NB4 (cell line): ENCODE results near the gene ANKS1B.

ENCODE experiments used
- MYC ChIP-seq: IDR thresholded peaks from 2 replicates; pipeline ENCODE4 v1.6.1; 2011; ENCODE audit warnings: low read depth, low read length
- POLR2A ChIP-seq: IDR thresholded peaks from 2 replicates; pipeline ENCODE4 v1.6.1; 2011; ENCODE audit warnings: mild to moderate bottlenecking; ENCODE audit not compliant: insufficient read length; ENCODE audit errors: extremely low read depth
- TF ChIP-seq, protein P1 (sequence below): IDR thresholded peaks from one replicate; pipeline ENCODE4 v1.5.1; 2012; ENCODE audit warnings: low read depth, low read length
- TF ChIP-seq, protein P2 (sequence below): IDR thresholded peaks from 2 replicates; pipeline ENCODE4 v1.6.1; 2011; ENCODE audit warnings: low read depth, low read length

DNA sequence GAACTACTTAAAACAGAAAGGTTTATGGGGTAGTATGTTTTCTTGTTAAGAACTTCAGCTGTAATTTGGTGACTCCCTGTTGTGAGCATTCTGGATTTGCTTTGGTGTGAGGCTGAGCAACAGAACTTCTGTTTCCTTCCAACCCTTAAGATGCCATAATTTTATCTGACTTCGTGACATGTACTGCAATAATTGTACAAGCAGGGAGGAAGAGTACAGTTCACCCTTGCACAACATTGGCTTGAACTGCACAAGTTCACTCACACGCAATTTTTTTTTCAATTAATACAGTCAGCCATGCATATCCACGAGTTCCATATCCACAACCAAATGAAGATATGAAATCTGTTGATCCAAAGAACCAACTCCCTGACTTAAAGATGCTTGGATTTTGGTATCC, 42.9 kb upstream of the ANKS1B start:
- TF ChIP-seq POLR2A (no peak), MYC (no peak)
- TF ChIP-seq, protein P1, sequence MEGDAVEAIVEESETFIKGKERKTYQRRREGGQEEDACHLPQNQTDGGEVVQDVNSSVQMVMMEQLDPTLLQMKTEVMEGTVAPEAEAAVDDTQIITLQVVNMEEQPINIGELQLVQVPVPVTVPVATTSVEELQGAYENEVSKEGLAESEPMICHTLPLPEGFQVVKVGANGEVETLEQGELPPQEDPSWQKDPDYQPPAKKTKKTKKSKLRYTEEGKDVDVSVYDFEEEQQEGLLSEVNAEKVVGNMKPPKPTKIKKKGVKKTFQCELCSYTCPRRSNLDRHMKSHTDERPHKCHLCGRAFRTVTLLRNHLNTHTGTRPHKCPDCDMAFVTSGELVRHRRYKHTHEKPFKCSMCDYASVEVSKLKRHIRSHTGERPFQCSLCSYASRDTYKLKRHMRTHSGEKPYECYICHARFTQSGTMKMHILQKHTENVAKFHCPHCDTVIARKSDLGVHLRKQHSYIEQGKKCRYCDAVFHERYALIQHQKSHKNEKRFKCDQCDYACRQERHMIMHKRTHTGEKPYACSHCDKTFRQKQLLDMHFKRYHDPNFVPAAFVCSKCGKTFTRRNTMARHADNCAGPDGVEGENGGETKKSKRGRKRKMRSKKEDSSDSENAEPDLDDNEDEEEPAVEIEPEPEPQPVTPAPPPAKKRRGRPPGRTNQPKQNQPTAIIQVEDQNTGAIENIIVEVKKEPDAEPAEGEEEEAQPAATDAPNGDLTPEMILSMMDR: no peak
- TF ChIP-seq, protein P2, sequence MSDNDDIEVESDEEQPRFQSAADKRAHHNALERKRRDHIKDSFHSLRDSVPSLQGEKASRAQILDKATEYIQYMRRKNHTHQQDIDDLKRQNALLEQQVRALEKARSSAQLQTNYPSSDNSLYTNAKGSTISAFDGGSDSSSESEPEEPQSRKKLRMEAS: no peak
